IPS-20b (cell line): ENCODE results near the gene CCDC127.
"Not testable (repeated sequence)": the region's sequence is repeated elsewhere in the genome, so short reads cannot be mapped to it uniquely, and the experiment has no call there.

Experiments used
- H3K27ac ChIP-seq: one replicate; pipeline ENCODE4 v1.5.1; 2013; ENCODE audit warnings: low read length
- H3K27me3 ChIP-seq: 2 replicates; pipeline ENCODE4 v1.6.1; 2013; ENCODE audit warnings: mild to moderate bottlenecking, low read length, inconsistent platforms; ENCODE audit not compliant: insufficient read depth
- H3K36me3 ChIP-seq: 2 replicates; pipeline ENCODE4 v1.6.1; 2013; ENCODE audit warnings: low read depth, mild to moderate bottlenecking, inconsistent platforms, low read length, moderate library complexity; ENCODE audit not compliant: insufficient read depth
- H3K4me1 ChIP-seq: 2 replicates; pipeline ENCODE4 v1.6.1; 2013; ENCODE audit warnings: mild to moderate bottlenecking, control low read depth, inconsistent platforms, low read length, moderate library complexity; ENCODE audit not compliant: insufficient read depth
- H3K4me3 ChIP-seq: 2 replicates; pipeline ENCODE4 v1.5.1; 2013; ENCODE audit warnings: mild to moderate bottlenecking, low read length, inconsistent platforms
- H3K9ac ChIP-seq: 2 replicates; pipeline ENCODE4 v1.6.1; 2013; ENCODE audit warnings: low read depth, mild to moderate bottlenecking, inconsistent platforms, low read length, moderate library complexity
- H3K9me3 ChIP-seq: 2 replicates; pipeline ENCODE4 v1.6.1; 2013; ENCODE audit warnings: mild to moderate bottlenecking, low read depth, low read length, inconsistent platforms; ENCODE audit not compliant: insufficient read depth

Gene CCDC127

DNA sequence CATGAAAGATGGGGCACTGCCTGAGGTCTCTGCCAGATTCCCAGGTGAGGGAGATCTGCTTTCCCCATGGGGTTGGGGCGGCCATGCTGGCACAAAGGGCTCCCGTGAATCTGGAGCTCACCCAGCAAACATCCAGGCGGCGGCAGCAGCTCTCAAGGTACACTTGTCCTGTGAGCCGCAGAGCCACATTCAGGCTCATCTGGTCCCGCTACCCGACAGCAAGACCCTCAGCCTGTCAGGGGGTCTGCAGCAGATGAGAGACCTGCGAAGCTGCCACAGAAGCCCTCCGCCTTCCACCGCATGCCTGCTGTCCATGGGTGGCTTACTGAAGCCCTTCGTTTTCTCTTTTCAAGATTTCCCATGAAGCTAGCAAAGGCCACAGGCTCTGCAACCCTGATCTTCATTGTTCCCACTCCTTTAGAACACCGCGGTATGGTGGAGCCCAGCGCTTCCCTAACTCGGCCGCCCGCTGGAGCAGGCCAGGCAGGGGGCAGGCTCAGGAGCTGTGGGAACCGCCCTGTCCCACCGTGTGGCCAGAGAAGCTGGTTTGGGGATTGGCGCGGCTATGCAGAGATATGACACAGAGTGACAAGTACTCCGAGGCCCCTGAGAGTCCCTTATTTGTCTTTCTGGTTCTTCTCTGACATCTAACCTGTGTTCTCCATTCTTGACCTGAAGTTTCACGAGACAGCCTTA lies 17.9 kb downstream of the CCDC127 start:
- Histone ChIP-seq H3K27ac (no peak overlapping the region), H3K4me3 (no peak overlapping the region), H3K27me3 (no peaks in the 10 kb centered on the region), H3K9me3 (no peaks in the 10 kb centered on the region), H3K4me1 (no peaks in the 10 kb centered on the region), H3K9ac (no peak overlapping the region), H3K36me3 (peaks cover 19% of the 10 kb centered on the region)

DNA sequence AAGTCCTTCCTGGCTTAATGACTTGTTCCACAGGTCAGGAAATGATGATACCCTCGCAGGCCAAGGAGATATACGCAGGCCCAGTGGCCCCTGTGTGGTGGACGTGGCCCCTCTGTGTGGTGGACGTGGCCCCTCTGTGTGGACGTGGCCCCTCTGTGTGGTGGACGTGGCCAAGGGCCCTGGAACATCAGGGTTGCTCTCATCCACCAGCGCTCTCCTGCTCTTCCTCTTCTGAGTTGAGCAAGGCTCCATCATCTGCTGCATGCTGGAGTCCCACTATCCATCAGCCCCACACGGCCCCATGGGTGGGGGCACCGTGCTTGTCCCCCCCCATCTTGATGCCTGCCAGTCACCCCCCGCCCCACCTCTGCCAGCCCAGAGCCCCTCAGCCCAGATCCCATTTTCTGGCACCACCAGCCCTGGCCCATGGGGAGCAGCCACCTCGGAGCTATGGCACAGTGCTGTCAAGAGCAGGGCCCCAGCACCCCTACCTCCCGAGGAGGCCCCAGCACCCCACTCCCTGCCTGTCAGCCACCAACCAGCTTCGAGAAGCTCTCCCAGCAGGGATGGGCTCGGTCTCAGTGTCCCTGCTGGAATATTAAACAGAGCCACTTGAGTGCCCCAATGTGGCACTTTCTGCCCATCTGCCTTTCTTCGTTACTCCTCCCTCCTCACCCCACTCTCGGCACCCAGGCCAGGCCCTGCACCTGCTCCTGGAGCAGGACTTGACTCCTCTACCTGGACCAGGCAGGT lies 18.6 kb downstream of the CCDC127 start:
- H3K36me3 ChIP-seq, result peaks cover 12% of the 10 kb centered on the region
- no peak overlapping the region for H3K27ac ChIP-seq
- H3K4me1 ChIP-seq, result no peaks in the 10 kb centered on the region
- no peaks in the 10 kb centered on the region for H3K27me3 ChIP-seq
- H3K4me3 ChIP-seq, result no peak overlapping the region
- no peaks in the 10 kb centered on the region for H3K9me3 ChIP-seq
- no peak overlapping the region for H3K9ac ChIP-seq

DNA sequence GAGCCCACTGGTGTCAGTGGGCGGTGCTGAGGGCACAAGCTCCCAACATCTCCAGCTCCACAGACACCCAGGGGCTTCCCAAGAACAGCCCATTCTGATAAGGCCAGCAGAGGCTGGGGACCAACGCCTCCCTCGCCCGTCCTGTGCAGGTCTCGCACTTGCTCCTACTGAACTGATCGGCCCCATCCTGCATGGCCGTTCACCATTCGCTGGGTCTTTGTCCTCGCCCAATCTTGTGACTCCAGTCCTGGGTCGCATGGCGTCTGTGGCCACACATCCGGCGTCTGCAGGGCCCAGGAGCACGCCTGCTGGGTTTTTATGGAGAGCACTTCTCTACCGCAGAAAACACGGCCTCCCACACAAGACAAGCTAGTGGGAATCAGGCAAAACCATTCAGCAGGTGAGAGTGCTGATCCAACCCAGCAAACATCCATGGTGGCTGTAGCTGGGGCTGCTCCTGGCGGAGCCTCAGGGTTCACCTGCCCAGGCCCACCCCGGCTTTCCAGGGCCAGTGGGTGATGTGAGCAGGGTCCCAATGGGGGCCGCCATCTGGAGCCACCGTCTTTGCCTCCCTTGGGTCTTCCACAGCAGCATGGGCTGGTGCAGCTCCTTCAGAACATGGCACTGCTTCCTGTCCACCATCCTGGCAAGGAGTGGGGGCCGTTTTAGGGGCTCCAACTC lies 19.3 kb downstream of the CCDC127 start:
- H3K27ac ChIP-seq, result no peak overlapping the region
- H3K4me1 ChIP-seq, result no peaks in the 10 kb centered on the region
- peaks cover 5% of the 10 kb centered on the region for H3K36me3 ChIP-seq
- H3K9ac ChIP-seq, result no peak overlapping the region
- no peaks in the 10 kb centered on the region for H3K9me3 ChIP-seq
- H3K4me3 ChIP-seq, result no peak overlapping the region
- no peaks in the 10 kb centered on the region for H3K27me3 ChIP-seq

DNA sequence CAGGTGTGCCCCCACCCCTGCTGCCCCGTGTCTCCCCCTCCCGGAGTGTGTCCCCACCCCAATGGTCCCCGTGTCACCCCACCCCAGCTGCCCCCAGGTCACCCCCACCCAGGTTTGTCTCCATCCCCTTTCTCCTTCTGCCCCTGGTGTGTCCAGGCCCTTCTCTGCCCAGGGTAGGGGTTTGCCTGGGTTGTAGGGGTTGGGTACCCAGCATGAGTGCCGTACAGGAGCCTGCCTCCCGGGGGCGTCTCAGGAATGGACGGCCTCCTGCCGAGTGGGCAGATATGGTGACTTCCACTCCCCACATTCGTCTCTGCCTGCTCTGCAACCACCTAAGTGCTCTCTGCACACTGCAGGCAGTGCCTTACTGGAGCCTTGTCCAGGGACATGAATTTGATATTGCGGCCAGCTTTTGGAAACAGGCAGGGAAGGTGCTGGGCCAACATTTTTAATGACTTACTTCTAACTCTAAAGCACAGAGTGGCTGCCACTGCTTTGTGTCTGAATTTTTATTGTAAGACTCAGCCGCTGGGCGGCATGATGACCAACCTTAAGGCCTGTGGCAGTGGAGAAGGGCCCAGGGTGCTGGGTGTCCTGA lies 20.0 kb downstream of the CCDC127 start:
- Histone ChIP-seq H3K9ac (no peak overlapping the region), H3K4me3 (no peak overlapping the region), H3K4me1 (no peaks in the 10 kb centered on the region), H3K9me3 (no peaks in the 10 kb centered on the region), H3K27ac (no peak overlapping the region), H3K36me3 (no peaks in the 10 kb centered on the region), H3K27me3 (no peaks in the 10 kb centered on the region)

DNA sequence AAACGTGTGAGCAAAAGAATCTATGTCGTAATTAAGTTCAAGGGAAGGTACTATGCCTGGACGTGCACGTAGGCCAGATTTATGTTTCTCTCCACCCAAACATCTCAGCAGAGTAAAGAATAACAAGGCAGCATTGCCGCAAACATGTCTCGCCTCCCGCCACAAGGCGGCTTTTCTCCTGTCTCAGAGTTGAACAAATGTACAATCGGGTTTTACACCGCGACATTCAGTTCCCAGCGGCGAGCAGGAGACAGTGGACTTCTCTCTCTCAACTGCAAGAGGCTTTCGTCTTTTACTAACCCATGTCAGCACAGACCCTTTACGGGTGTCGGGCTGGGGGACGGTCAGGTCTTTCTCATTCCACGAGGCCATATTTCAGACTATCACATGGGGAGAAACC lies 20.9 kb downstream of the CCDC127 start:
- not testable (repeated sequence) for H3K27ac ChIP-seq, H3K36me3 ChIP-seq, H3K4me3 ChIP-seq, H3K9me3 ChIP-seq, H3K4me1 ChIP-seq, H3K9ac ChIP-seq, H3K27me3 ChIP-seq

DNA sequence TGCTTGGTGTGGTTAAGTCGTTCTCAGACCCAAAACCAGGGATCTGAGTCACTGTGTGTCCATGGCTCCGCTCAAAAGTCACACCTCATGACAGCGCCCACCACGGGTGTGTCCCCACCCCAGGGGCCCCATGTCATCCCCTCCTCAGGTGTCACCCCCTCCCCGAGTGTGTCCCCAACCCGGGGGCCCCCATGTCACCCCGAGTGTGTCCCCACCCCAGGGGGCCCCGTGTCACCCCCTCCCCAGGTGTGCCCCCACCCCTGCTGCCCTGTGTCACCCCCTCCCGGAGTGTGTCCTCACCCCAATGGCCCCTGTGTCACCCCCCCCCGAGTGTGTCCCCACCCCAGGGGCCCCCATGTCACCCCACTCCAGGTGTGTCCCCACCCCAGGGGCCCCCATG lies 21.6 kb downstream of the CCDC127 start:
- Histone ChIP-seq H3K4me3 (no peak overlapping the region), H3K9ac (no peak overlapping the region), H3K27ac (no peak overlapping the region), H3K27me3 (no peaks in the 10 kb centered on the region), H3K4me1 (no peaks in the 10 kb centered on the region), H3K36me3 (no peaks in the 10 kb centered on the region), H3K9me3 (no peaks in the 10 kb centered on the region)

DNA sequence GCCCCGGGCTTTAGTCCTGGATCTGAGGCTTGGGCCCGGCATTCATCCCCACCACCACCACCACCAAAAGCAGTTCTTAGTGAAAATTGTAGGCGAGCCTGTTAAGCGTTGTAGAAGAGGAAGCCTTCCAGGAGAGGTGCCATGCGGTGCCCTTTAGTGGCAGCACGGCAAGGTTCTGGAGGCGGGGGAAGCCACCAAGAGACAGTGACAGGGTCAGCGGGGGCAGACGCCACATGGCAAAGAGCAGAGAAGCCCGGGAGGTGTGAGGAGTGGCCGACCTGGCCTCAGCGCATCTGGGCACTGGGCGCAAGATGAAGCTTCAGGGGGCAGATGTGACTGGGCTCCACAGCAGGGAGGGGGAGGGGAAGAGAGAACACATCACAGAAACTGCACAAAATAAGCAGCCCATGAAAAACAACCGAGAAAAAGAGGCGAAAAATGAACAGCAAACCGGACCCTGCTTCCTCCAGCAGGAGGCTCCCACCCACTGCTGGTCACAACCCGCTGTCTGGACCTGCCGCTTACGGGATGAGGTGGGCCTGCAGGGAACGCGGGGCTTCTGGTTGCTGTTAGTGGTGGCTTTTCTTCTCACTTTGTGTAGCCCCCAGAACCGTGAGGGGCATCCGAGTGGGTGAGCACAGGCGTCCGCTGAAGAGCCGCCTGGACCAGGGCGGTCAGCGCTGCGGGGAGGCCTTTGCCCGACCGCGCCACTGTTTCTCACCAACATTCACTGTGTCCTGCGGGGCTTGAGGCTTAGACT lies 22.4 kb downstream of the CCDC127 start:
- Histone ChIP-seq H3K27ac (no peak overlapping the region), H3K9ac (no peak overlapping the region), H3K4me1 (no peaks in the 10 kb centered on the region)

DNA sequence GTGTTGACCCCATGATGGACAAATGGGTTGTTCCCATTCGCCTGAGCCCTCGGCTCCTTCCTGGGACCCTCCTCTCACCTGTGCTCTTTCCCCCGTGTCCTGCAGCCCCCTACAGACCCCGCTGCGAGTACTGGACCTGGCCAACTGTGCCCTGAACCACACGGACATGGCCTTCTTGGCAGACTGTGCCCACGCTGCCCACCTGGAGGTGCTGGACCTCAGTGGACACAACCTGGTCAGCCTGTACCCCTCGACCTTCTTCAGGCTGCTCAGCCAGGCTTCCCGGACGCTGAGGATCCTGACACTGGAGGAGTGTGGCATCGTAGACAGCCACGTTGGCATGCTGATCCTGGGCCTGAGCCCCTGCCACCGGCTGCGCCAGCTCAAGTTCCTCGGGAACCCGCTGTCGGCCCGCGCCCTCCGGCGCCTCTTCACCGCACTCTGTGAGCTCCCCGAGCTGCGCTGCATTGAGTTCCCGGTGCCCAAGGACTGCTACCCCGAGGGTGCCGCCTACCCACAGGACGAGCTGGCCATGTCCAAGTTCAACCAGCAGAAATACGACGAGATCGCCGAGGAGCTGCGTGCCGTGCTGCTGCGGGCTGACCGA lies 23.2 kb downstream of the CCDC127 start:
- no peak overlapping the region for H3K9ac ChIP-seq
- no peaks in the 10 kb centered on the region for H3K36me3 ChIP-seq
- no peaks in the 10 kb centered on the region for H3K9me3 ChIP-seq
- H3K4me1 ChIP-seq, result no peaks in the 10 kb centered on the region
- no peaks in the 10 kb centered on the region for H3K27me3 ChIP-seq
- H3K4me3 ChIP-seq, result no peak overlapping the region
- no peak overlapping the region for H3K27ac ChIP-seq

More for the DNA sequence above, 22.4 kb downstream of the CCDC127 start:
- H3K27me3 ChIP-seq, result no peaks in the 10 kb centered on the region
- no peak overlapping the region for H3K4me3 ChIP-seq
- H3K36me3 ChIP-seq, result no peaks in the 10 kb centered on the region
- H3K9me3 ChIP-seq, result no peaks in the 10 kb centered on the region

DNA sequence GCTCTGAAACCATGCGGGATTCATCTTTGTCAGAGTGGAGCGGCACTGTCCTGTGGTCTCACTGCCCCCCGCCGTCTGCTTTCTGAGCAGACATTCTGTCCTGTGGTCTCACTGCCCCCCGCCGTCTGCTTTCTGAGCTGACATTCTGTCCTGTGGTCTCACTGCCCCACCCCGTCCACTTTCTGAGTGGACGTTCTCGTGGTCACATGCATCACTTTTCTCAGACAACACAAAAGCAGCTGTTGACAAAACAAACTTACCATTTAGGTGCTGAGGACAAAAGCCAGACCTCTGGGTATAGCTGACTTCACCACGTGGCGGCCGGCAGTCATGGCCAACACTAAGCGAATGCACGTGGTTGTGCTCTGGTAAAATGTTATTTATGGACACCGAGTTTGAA lies 23.9 kb downstream of the CCDC127 start:
- no peaks in the 10 kb centered on the region for H3K27me3 ChIP-seq
- H3K36me3 ChIP-seq, result no peaks in the 10 kb centered on the region
- no peak overlapping the region for H3K9ac ChIP-seq
- H3K27ac ChIP-seq, result no peak overlapping the region
- no peaks in the 10 kb centered on the region for H3K9me3 ChIP-seq
- no peak overlapping the region for H3K4me3 ChIP-seq
- H3K4me1 ChIP-seq, result no peaks in the 10 kb centered on the region

DNA sequence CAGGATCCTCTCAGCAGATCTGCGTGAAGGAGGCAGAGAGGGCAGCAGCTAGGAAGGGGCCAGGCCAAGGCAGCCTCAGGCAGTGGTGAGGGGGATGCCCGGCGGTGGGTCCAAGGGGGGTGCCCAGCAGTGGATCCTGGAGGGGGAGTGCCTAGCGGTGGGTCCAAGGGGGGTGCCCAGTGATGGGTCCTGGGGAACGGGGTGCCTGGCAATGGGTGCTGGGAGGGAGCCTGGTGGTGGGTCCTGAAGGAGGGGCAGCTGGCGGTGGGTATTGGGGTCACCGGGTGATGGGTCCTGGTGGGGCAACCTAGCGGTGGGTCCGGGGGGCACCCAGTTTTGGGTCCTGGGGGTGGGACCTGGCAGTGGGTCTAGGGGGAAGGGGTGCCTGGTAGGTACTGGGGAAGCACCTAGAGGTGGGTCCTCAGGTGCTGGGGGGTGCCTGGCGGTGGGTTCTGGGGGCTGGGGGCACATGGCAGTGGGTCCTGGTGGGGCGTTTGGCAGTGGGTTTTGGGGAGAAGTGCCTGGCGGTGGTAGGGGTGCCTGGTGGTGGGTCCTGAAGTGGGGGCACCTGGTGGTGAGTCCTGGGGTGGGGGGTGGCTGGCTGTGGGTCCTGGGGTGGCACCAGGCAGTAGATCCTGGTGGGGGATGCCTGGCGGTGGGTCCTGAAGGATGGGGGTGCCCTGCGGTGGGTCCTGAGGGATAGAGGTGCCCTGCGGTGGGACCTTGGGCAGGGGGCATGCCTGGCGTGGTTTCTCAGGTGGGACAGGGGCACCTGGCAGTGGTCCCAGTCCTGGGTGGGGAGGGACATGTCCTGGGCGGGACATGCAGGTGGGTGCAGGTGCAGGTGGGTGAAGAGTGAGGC lies 24.8 kb downstream of the CCDC127 start:
- no peak overlapping the region for H3K27ac ChIP-seq
- H3K9me3 ChIP-seq, result no peaks in the 10 kb centered on the region
- no peaks in the 10 kb centered on the region for H3K4me1 ChIP-seq
- no peaks in the 10 kb centered on the region for H3K27me3 ChIP-seq
- H3K4me3 ChIP-seq, result no peak overlapping the region
- H3K9ac ChIP-seq, result no peak overlapping the region
- no peaks in the 10 kb centered on the region for H3K36me3 ChIP-seq
